Neural cell (in vitro differentiated cells): ENCODE data around the gene CHST11. TPM values are rescaled to one million over a fixed set of nuclear protein-coding genes. Genes with fewer than 3 reads are reported as not detected.

ENCODE experiments used
- H2AFZ ChIP-seq: fragments of 200-600, 300-800 bp; sonication (generic), shearing (Covaris generic); 2 replicates; pipeline ENCODE4 v1.6.0; 2014; ENCODE audit warnings: low read depth, mild to moderate bottlenecking, antibody characterized with exemption, low read length, moderate library complexity
- H3F3A ChIP-seq: fragments of 200-600 bp; shearing (Covaris generic); 2 replicates; pipeline ENCODE4 v1.6.1; 2016; ENCODE audit warnings: mild to moderate bottlenecking, moderate library complexity, mixed read lengths, antibody characterized with exemption, low read length; ENCODE audit not compliant: insufficient read depth, poor library complexity, severe bottlenecking
- H3K27ac ChIP-seq: fragments of 200-600, 300-800 bp; sonication (generic), shearing (Covaris generic); 2 replicates; pipeline ENCODE4 v1.5.1; 2014; ENCODE audit warnings: mild to moderate bottlenecking, low read length, moderate library complexity
- H3K27me3 ChIP-seq: fragments of 300-800, 200-600 bp; sonication (generic), shearing (Covaris generic); 2 replicates; pipeline ENCODE4 v1.6.0; 2014; ENCODE audit warnings: mild to moderate bottlenecking, low read depth, low read length, moderate library complexity; ENCODE audit not compliant: insufficient read depth
- H3K36me3 ChIP-seq: fragments of 300-800, 200-600 bp; sonication (generic), shearing (Covaris generic); 2 replicates; pipeline ENCODE4 v1.5.1; 2014; ENCODE audit warnings: mild to moderate bottlenecking, antibody characterized with exemption, low read length, moderate library complexity; ENCODE audit not compliant: insufficient read depth
- H3K4me2 ChIP-seq: fragments of 300-800, 200-600 bp; sonication (generic), shearing (Covaris generic); 2 replicates; pipeline ENCODE4 v1.6.0; 2014; ENCODE audit warnings: mild to moderate bottlenecking, low read length
- H3K4me3 ChIP-seq: fragments of 300-800, 200-600 bp; sonication (generic), shearing (Covaris generic); 2 replicates; pipeline ENCODE4 v1.5.1; 2014; ENCODE audit warnings: mild to moderate bottlenecking, low read length, moderate library complexity
- H3K79me2 ChIP-seq: fragments of 200-600 bp; shearing (Covaris generic); replicated peaks from 2 replicates; pipeline ENCODE4 v1.6.0; 2014; ENCODE audit warnings: mild to moderate bottlenecking, low read length, moderate library complexity; ENCODE audit not compliant: insufficient read depth
- H3K9ac ChIP-seq: fragments of 300-800, 200-600 bp; sonication (generic), shearing (Covaris generic); 2 replicates; pipeline ENCODE4 v1.6.1; 2016; ENCODE audit warnings: mild to moderate bottlenecking, low read length, mixed read lengths
- H3K9me2 ChIP-seq: fragments of 200-600 bp; shearing (Covaris generic); 2 replicates; pipeline ENCODE4 v1.6.1; 2016; ENCODE audit warnings: mild to moderate bottlenecking, low read length, mixed read lengths; ENCODE audit not compliant: insufficient read depth
- H3K9me3 ChIP-seq: fragments of 200-600, 300-800 bp; sonication (generic), shearing (Covaris generic); 2 replicates; pipeline ENCODE4 v1.6.1; 2016; ENCODE audit warnings: mild to moderate bottlenecking, mixed run types, low read length, moderate library complexity, mixed read lengths
- H4K20me1 ChIP-seq: fragments of 200-600 bp; shearing (Covaris generic); 2 replicates; pipeline ENCODE4 v1.6.1; 2016; ENCODE audit warnings: mild to moderate bottlenecking, mixed run types; ENCODE audit not compliant: insufficient read depth
- CTCF ChIP-seq: fragments of 450-650 bp; IDR thresholded peaks from 2 replicates; pipeline ENCODE4 v1.5.1; 2014; ENCODE audit warnings: antibody characterized with exemption, mild to moderate bottlenecking, moderate library complexity; ENCODE audit not compliant: poor library complexity, severe bottlenecking
- EP300 ChIP-seq: fragments of 450-650 bp; conservative IDR thresholded peaks from 2 replicates; pipeline ENCODE4 v1.6.1; 2014; ENCODE audit warnings: antibody characterized with exemption, mild to moderate bottlenecking, moderate library complexity; ENCODE audit not compliant: poor library complexity, severe bottlenecking
- EZH2 ChIP-seq: fragments of 200-600, 300-800 bp; shearing (Covaris generic), sonication (generic); IDR thresholded peaks from 2 replicates; pipeline ENCODE4 v1.6.1; 2014; ENCODE audit warnings: antibody characterized with exemption, low read length, borderline replicate concordance, mild to moderate bottlenecking; ENCODE audit not compliant: insufficient read depth, poor library complexity, severe bottlenecking
- MXI1 ChIP-seq: fragments of 450-650 bp; conservative IDR thresholded peaks from 2 replicates; pipeline ENCODE4 v1.6.1; 2014; ENCODE audit warnings: antibody characterized with exemption, mild to moderate bottlenecking; ENCODE audit not compliant: poor library complexity, severe bottlenecking
- POLR2AphosphoS5 ChIP-seq: IDR thresholded peaks from 2 replicates; pipeline ENCODE4 v1.6.1; 2012
- RAD21 ChIP-seq: fragments of 450-650 bp; conservative IDR thresholded peaks from 2 replicates; pipeline ENCODE4 v1.6.1; 2014; ENCODE audit warnings: antibody characterized with exemption, mild to moderate bottlenecking, moderate library complexity
- REST ChIP-seq: IDR thresholded peaks from 2 replicates; pipeline ENCODE4 v1.6.1; 2012; ENCODE audit warnings: borderline replicate concordance
- SMC3 ChIP-seq: fragments of 450-650 bp; conservative IDR thresholded peaks from 2 replicates; pipeline ENCODE4 v1.6.1; 2014; ENCODE audit warnings: antibody characterized with exemption, mild to moderate bottlenecking, moderate library complexity; ENCODE audit not compliant: poor library complexity
- TAF1 ChIP-seq: IDR thresholded peaks from 2 replicates; pipeline ENCODE4 v1.6.1; 2012; ENCODE audit warnings: low read depth
- polyA plus RNA-seq: library from polyadenylated mRNA; depleted of rRNA; stranded (reverse); fragments of >200 nt; gene quantifications from 2 replicates; pipeline ENCODE4 v1.2.3, GENCODE V29; 2014

Gene CHST11
- polyA plus RNA-seq, 1 donor from 2014 or later: 15.0 TPM

- Histone ChIP-seq H3K27ac (no peak overlapping the region), H3K9me3 (no peaks in the 10 kb centered on the region), H3F3A (no peaks in the 10 kb centered on the region), H2AFZ (no peak overlapping the region), H4K20me1 (no peaks in the 10 kb centered on the region), H3K9ac (no peak overlapping the region), H3K27me3 (no peaks in the 10 kb centered on the region), H3K9me2 (no peaks in the 10 kb centered on the region), H3K36me3 (no peaks in the 10 kb centered on the region), H3K4me2 (no peak overlapping the region), H3K79me2 (no peaks in the 10 kb centered on the region), H3K4me3 (no peak overlapping the region)
- no peak for TF ChIP-seq EZH2
- no peak for TF ChIP-seq REST
- no peak for TF ChIP-seq EP300
- TF ChIP-seq TAF1: no peak
- no peak for TF ChIP-seq MXI1
- no peak for TF ChIP-seq SMC3
- no peak for TF ChIP-seq CTCF
- no peak for TF ChIP-seq POLR2AphosphoS5
- no peak for TF ChIP-seq RAD21
These were observed 236.7 kb downstream of the CHST11 start for GRCh38 chr12:104693493-104693892.

- H2AFZ ChIP-seq: no peak overlapping the region
- H4K20me1 ChIP-seq: no peaks in the 10 kb centered on the region
- no peaks in the 10 kb centered on the region for H3K27me3 ChIP-seq
- no peak for TF ChIP-seq RAD21
- no peaks in the 10 kb centered on the region for H3F3A ChIP-seq
- no peaks in the 10 kb centered on the region for H3K9me2 ChIP-seq
- no peaks in the 10 kb centered on the region for H3K36me3 ChIP-seq
- no peak overlapping the region for H3K4me2 ChIP-seq
- no peaks in the 10 kb centered on the region for H3K79me2 ChIP-seq
- H3K27ac ChIP-seq: no peak overlapping the region
- H3K4me3 ChIP-seq: no peak overlapping the region
- H3K9ac ChIP-seq: no peak overlapping the region
- H3K9me3 ChIP-seq: no peaks in the 10 kb centered on the region
These were observed 237.4 kb downstream of the CHST11 start for GRCh38 chr12:104694161-104694560.

GRCh38 chr12:104694711-104695110 is 238.0 kb downstream of the CHST11 start:
- Histone ChIP-seq H4K20me1 (no peaks in the 10 kb centered on the region), H3F3A (no peaks in the 10 kb centered on the region), H2AFZ (no peak overlapping the region), H3K36me3 (no peaks in the 10 kb centered on the region), H3K79me2 (no peaks in the 10 kb centered on the region), H3K9ac (no peak overlapping the region), H3K9me2 (no peaks in the 10 kb centered on the region), H3K9me3 (no peaks in the 10 kb centered on the region), H3K4me3 (no peak overlapping the region), H3K27ac (no peak overlapping the region), H3K4me2 (no peak overlapping the region), H3K27me3 (no peaks in the 10 kb centered on the region)
- no peak for TF ChIP-seq RAD21
- TF ChIP-seq TAF1: no peak
- TF ChIP-seq CTCF: no peak
- no peak for TF ChIP-seq EP300
- TF ChIP-seq POLR2AphosphoS5: no peak
- TF ChIP-seq EZH2: no peak
- no peak for TF ChIP-seq MXI1
- TF ChIP-seq REST: no peak
- TF ChIP-seq SMC3: no peak
